Stomach (tissue), 4 donors: ENCODE data around the gene PLEKHJ1.

ENCODE experiments used
- CTCF ChIP-seq, 7 experiments: fragments of 450-650 bp in 4 of 7; fragments of 200-600 bp in 3 of 7; sonication (generic) in 3 of 7; IDR thresholded peaks; one replicate each; pipeline ENCODE4 v1.5.1; 2016 to 2019; ENCODE audit warnings: antibody characterized with exemption in 7 of 7, control low read depth in 2 of 7, mild to moderate bottlenecking in 1 of 7
- EP300 ChIP-seq: sonication (generic); formaldehyde crosslinking; IDR thresholded peaks from one replicate; pipeline ENCODE4 v1.6.1; 2017; ENCODE audit warnings: antibody characterized with exemption

- TF ChIP-seq CTCF (IDR thresholded peaks at IDR 0.05) (no peak), EP300 (no peak)
Observed at GRCh38 chr19:2186071-2186846, 49.9 kb downstream of the PLEKHJ1 start.
